NCI-H524 treated with DMSO at 0.1 percent for 48 hours (cell line): ENCODE data around the gene STAT2.

Experiments used
- DNase-seq: peaks from one replicate; lab custom pipeline; 2025; lab: John Stamatoyannopoulos, UW

STAT2 gene

GRCh38 chr12:56293795-56294194 is 66.1 kb downstream of the STAT2 start:
- DNase-seq = no peak
